ENCODE data around the gene DLG5.

Gene DLG5

GRCh38 chr10:77859865-77860282 lies 66.7 kb downstream of the DLG5 start:
- no peak for TF ChIP-seq CTCF (IDR thresholded peaks at IDR 0.05)

GRCh38 chr10:77859200-77859864 lies 67.2 kb downstream of the DLG5 start:
- TF ChIP-seq CTCF (IDR thresholded peaks at IDR 0.05), result no peak

- TF ChIP-seq CTCF (IDR thresholded peaks at IDR 0.05), result no peak
These were observed 69.3 kb downstream of the DLG5 start for GRCh38 chr10:77857272-77857671.

- TF ChIP-seq CTCF (IDR thresholded peaks at IDR 0.05), result no peak
These were observed 70.0 kb downstream of the DLG5 start for GRCh38 chr10:77856566-77856965.

- no peak for TF ChIP-seq CTCF (IDR thresholded peaks at IDR 0.05)
These were observed 71.0 kb downstream of the DLG5 start for GRCh38 chr10:77855404-77856155.

GRCh38 chr10:77854115-77854514 lies 72.4 kb downstream of the DLG5 start:
- no peak for TF ChIP-seq CTCF (IDR thresholded peaks at IDR 0.05)

- no peak for TF ChIP-seq CTCF (IDR thresholded peaks at IDR 0.05)
These were observed 73.3 kb downstream of the DLG5 start for GRCh38 chr10:77853256-77853655.
